IPS-NIHi7 (cell line): ENCODE data around the gene USP32.

Source experiments
- DNase-seq: peaks from one replicate; pipeline ENCODE4 v3.0.0; 2012; ENCODE audit warnings: mixed read lengths; ENCODE audit errors: extremely low spot score

The USP32 gene

DNA sequence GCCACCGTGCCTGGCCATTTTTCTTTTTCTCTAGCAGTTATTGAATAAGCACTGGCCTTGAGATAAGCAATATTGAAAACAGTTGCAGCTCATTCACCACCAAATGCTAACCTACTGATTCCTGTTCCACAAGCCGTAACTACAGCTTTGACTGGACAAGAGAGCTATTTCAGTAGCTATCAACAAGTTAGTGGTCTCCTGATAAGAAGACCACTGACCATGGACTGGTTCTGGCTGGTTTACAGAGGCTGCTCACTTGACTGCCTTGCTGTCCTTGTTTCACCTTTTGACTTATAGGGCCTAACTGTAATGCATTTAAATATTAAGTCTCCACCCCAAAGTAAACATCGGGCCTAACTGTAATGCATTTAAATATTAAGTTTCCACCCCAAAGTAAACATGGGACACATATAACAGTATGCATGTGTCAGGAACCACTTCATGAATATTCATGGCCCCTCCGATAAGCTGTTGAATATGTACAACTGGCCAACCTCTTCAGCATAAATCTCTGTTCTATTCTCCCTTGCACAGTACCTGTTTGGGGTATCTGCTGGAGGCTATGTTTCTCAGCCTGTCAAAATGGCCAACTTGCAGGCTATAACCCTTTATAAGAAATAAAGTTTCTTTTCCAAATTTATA, 94.1 kb downstream of the USP32 start:
- DNase-seq, result no peak

DNA sequence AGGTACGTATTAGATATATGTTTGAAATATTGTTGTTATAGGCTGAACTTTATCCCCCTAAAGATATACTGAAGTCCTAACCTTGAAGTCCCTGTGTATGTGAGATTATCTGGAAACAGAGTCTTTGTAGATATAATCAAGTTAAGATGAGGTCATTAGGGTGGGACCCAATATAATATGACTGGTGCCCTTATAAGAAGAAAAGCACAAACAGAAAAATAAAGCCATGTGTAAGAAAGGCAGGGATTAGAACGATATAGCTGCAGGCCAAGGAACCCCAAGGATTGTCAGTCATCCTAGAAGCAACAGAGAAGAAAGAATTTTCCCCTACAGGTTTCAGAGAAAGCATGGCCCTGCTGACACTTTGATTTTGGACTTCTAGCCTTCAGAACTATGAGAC, 95.8 kb downstream of the USP32 start:
- no peak for DNase-seq

DNA sequence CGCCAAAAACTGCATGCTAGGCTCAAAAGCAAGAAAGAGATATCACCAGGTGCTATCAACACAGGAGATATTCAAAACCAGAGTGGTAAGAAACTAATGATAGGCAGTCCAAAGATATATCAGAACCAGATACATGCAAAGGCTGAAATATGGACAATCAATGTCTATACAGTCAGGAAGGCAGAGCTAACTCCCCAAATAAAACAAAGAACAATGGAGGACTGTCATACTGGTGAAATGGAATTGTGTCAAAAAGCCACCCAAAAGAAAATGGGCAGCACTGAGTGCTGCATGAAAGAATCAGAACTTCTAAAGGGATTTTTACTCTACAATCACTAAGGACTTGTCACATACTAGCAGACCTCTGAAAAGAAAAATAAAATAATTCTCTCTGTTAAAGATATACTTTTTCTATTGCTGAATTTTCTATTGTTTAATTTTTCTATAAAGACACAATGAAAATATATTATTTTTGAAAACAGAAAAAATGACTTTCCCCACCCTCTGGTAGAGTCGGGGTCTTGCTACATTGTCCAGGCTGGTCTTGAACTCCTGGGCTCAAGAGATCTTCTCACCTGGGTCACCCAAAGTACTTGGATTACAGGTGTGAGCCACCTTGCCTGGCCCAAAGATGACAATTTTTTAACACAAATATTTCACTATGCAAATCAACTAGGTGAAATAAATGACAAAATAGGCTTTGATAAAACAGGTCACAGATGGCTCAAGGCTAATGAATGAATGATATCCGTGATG, 98.2 kb downstream of the USP32 start:
- DNase-seq, result no peak

DNA sequence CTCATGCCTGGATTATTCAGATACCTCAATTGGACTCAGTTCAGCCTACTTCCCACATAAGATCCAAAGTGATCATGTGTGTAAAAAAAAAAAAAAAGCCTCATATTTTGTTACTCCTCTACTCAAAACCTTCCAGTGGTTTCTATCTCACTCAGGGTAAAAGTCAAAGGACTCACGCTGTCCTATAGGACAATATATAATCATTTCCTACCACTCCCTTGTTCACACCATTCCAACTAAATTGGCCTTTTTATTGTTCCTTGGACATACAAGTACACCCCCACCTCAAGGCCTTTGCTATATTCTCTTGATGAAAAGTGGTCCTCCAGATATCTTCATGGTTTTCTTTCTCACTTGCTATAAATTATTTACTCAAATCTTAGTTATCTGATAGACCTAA, 99.2 kb downstream of the USP32 start:
- DNase-seq, result no peak

DNA sequence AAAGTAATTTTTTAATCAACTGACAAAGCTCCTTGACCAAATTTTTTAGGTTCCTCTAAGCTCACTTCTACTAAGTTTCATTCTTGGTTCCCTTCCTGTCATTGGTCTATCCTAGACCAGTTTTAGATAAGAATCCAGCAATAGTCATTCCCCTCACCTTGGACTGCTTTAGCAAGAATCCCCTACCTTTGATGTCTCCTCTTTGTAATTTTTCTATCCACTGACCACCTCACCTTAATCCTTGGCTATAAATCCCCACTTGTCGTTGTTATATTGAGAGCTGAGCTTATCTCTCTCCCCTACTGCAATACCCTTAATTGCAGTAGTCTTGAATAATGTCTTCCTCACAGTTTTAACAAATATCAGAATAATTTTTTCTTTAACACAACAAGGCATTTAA, 107.2 kb downstream of the USP32 start:
- no peak for DNase-seq

DNA sequence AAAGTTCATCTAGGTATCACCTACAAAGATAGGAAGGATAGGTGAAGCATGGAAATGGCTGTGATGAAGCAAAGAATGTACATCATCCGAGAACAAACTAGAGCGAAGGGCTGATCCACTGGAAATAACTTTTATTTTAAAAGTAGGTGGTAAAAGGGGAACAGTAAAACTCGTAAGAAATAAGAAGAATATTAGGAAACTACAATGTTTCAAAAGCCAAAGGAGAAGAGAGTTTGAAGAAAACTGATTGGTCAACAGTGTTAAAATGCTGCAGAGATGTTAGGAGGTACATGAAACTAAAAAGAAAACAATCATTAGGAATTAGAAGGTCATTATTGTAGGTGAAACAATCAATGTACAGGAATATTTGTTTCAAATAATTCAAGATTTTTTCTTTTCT, 108.1 kb downstream of the USP32 start:
- no peak for DNase-seq

DNA sequence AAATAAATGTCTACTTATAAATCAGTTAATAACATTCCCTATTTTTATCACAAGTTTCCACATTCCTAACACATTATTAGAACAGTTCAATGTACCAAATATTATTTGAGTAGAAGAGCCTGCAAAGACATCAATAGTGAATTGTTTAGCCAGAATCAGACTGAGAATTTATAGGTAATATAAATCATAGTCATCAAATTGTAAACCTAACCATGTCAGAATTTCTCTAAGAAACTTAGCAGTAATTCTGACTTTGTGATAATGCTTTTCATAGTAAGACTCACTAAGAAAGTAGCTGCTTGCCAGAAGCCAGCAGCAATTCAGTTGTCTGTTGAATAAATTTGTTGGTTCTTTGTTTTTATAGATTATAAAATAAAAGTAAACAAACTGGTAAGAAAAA, 111.3 kb downstream of the USP32 start:
- DNase-seq, result no peak

DNA sequence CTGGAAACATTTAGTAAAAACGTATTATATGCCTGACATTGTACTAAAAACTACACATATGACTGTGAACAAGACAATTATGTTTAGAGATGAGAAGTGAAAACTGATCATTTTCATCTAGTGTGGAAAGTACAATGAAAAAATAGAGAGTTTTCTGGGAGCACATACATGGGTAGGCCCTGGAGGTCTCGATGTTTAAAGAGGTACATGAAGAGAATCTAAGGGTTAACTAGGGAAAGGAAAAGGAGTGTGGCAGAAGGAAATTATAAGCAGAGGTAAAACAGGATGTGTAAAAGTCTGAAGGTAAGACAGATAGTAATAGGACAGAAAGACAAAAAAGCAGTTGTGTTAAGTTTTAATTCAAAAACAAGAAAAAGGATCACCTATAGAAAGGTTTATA, 113.7 kb downstream of the USP32 start:
- no peak for DNase-seq

DNA sequence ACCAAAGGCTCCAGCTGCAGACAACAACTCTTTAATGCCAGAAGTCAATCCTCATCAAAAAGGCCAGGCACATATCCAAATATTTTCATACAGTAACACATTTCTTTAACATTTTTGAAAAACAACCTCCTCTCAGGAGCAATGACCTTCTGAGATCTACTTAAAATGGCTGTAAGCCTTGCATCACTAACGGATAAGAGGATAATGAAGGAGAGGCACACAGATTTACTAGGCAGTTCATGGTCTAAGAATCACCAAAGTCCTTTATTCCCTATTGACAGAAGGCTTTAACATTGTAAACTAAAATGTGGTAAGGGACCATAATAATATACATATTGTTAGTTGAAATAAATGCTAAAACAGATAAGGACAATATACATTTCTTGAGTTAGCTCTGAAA, 114.7 kb downstream of the USP32 start:
- no peak for DNase-seq

DNA sequence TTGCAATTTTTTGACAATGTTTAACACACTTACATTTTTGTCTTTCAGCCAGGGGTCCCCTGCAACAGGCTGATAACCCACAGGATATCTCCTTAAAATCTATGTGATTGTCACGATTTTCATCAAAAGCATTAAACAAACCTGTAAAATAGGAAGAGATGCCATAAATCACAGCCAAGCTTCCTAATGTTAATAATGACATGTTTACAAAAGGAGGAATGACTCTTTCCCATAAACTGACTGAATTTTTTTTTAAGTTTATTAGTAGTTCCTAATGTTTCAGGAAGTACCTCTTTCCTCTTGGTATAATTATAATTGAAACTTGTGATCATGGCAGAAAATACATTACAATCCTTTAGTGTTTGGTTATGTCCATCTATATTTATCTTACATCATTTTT, 122.5 kb downstream of the USP32 start:
- no peak for DNase-seq

DNA sequence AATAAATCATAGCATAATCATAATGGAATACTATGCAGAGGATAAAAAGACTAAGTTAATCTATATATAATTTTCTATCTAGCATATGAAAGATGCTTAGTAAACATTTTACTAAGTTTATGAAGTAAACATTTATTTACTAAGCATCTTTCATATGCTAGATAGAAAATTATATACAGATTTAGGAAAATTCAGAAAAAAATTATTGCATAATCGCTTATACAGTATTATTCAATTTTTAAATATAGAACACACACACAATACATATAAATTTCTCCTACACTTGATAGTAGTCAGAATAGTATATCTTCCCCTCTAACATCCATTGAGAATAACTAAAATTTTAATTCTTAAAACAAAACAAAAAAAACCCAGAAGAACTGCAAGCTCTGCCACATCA, 131.4 kb downstream of the USP32 start:
- no peak for DNase-seq

DNA sequence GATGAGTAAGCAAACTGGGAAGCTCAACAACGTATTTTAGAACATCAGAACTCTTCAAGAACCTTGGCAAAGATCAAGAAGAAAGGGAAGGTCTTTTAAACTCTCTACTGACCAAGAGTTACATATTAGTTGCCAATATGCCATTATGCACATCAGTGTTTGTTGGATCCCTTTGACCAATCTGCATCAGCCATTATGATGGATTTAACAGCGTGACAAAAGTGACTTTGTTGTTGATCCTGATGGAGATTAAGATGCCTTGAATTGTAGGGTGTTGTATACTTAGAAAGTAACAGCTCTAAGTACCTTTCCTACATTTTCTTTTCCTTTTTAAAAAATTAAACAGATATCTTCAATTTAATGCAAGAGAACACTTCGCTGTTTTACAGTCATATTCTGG, 133.6 kb downstream of the USP32 start:
- DNase-seq, result no peak

DNA sequence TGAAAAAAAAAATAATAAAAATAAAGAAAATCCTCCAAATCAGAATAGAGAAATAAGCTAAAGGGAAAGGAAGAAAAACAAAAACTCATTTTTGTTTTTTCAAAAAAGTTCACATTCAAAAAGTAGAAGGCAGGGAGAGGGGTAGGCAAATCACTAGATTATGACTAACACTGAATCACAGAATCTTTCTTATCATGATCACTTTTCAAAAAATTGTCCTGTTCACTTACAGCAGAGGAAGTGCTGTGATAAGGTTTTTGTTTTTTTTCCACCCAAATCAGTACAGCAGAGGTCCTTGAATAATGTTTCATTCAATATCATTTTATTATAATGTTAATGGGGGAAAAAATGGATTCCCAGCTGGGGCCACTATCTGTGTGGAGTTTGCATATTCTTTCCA, 135.8 kb downstream of the USP32 start:
- DNase-seq, result no peak

DNA sequence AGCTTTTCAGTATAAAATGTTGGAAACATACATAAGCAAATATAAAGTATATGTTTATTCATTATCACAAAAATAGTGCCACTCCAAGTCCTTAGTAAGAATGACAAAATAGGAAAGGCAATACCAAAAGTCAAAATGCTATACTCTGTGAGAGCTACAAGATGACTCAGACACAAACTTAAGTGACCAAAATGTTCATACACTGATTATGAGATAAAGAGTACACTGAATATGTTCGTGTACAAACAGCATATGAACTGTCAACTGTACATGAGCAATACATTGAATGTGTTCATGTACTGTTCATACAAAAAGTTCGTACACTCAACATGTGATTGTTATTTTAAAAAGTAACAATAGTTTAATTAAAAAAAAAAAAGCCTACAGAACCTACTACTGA, 138.9 kb downstream of the USP32 start:
- no peak for DNase-seq

DNA sequence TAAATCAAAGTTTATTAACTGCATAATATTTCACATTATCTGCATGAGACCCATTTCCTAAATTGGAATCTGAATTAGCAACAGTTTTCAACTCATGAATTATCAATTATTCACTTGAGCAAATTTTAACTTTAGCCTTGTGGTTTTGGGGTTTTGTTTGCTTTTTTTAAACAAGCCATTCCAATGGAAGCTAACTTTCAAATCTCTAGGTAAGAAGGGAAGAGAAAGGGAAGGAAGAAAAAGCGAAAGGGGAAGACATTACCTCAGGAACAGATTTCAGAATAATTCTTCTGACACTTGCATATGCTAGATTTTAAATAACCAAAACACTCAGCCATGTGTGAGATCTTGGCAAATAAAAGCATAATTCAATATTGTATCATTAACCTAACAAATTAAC, 139.5 kb downstream of the USP32 start:
- no peak for DNase-seq

DNA sequence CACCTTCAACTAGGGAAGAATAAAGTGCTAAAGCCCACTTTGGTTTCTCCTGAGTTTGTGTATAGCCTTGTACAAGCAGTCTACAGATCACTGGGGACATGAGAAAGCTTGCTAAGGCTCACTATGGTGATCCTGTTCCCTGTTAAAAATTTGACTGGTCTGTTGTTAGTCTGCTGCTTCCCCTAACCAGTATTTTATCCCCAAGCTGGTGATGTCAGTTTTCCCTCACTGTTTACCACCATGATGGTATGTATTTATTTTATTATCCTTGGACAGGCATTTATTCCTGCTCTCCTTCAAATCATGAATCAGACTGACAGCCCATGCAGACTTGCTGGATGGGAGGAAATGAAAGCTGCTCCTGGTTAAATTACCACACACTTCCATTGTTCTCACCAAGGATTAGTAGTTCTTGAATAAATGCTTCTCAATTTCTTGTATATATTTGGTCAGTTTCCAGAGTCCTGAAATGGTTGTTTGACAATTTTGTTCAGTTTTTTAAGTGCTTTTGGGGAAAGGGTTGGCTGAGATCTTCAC, 142.6 kb downstream of the USP32 start:
- no peak for DNase-seq

DNA sequence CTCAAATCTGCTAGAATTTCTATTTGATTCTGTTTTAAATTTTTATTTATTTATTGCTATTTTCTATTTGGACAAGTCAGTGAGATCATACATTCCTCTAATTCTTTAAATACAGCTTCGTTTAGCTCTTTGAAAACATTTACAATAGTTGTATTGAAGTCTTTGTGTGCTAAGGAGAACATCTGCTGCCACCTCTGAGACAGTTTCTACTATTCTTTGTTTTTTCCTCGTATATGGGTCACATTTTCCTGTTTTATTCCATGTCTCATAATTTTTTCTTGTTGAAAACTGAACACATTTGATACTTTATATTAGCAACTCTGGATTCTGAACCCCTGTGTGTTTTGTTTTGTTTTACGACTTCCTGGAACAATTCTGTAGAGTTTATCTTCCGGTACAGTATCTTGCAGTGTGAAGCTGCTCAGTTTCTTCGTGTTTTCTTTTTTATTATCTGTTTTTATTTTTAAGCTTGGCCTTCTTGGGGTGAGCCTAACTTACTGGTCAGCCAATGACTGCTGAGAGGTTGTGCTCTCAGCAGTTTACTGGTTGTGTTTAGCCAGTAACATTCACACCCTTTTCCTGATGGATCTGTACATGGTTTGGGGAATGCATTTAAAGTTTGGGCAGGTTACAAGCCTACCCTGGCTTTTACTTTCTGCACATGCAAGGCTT, 143.2 kb downstream of the USP32 start:
- no peak for DNase-seq

DNA sequence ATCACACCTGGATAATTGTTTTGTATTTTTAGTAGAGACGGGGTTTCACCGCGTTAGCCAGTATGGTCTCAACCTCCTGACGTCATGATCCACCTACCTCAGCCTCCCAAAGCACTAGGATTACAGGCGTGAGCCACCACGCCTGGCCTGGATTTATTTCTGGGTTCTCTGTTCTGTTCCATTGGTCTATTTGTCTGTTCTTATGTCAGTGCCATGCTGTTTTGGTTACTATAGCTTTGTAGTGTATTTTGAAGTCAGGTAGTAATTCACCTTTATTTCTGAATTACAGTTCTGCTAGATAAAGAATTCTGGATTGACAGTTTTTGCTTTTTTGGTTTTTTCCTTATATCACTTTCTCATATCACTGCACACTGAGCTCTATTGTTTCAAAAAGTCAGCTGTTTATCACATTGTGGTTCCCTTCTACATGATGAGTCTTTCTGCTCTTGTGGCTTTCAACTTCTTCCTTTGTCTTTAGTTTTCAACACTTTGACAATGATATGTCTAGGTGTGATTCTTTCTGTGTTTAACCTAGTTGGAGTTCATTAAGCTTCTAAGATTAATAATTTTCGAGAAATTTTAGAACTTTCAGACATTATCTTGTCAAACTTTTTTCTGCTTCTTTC, 144.0 kb downstream of the USP32 start:
- no peak for DNase-seq

DNA sequence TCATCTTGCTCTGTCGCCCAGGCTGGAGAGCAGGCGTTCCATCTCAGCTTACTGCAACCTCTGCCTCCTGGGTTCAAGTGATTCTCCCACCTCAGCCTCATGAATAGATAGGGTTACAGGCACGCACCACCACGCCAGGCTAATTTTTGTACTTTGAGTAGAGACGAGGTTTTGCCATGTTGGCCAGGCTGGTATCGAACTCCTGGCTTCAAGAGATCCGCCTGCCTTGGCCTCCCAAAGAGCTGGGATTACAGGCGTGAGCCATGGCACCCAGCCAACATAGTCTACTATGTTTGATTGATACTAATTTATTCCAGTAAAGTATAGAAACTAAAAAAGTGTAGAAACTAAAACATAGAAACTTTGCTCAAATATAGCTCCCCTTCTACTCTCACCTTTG, 147.3 kb downstream of the USP32 start:
- DNase-seq, result no peak

DNA sequence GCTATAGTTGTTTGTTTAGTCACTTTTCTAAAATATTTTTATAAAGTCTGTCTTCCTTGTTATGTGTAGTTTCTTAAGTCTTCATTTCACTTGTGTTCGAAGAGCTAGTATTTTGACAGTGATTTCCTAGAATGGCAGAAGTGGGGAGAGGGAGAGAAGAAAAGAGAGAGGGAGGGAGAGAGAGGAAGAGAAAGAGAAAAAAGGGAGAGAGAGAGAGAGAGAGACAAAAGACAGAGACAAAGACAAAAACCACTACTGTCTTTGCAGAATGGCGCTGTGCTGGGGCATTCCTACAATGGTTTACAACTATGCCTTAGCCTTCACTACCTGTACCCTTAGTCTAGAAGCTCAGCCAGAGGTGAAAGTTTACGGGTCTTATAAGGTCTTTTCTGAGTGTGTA, 151.6 kb downstream of the USP32 start:
- DNase-seq, result no peak

DNA sequence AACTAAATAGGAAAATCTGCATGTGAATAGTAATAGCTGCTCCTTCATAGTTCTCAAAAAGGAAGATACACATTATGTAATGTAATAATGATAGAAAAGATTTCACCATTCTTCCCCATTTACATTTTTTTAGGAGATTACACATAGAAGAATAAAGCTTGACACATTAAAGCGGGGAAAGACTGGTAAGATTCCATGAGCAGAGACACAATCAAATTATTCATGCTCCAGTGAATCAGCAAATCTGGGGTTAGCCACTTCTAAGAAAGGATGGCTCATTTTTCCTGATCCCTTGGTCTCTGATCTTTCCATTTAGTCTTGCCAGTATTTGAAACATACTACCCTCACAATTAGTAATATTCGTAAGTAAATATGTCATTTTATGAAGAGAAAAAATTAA, 160.2 kb downstream of the USP32 start:
- no peak for DNase-seq

DNA sequence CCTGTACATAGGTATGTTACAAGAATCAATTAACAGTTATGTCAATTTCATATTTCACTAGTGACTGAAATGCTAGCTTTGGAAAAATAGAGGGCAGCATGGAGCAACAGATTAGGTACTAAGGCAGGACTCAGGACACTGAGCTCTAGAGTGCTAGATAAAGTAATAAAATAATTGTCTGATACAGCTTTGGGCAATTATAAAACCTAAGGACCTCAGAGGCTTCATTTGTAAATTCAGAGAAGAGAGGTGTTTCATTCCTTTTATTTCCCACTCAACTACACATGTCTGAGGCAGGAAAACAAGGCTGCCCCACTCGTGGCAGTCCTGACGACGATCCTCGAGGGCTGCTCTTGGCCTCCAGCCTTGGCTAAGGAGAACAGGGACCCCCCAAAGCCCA, 160.7 kb downstream of the USP32 start:
- peak; percentile 16 for DNase-seq

DNA sequence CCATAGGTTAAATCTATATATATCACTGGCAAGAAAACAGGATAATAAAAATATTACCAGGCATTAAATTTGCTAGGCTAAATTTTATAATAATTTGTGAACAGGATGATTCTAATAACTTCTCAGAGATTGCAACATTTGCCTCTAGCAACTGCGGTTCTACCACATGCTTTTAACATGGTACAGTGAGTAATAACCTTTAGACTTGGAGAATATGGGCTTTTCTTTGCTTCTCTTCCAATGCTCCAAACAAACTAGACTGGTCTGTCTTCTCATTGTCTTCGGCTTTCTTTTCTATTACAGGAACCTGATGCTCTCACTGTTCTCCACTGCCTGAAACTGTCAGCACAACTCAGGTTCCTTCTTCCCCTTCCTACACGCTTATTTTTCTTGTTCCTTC, 161.6 kb downstream of the USP32 start:
- no peak for DNase-seq
